IgD-negative memory B cell (primary cell): ENCODE measurements around the gene PSME3IP1. TPM values are rescaled to one million over a fixed set of nuclear protein-coding genes. Genes with fewer than 3 reads are reported as not detected.

Source experiments
- H3K27ac Mint-ChIP-seq, 3 donors: one replicate each; pipeline ENCODE4 v1.8.0; 2020 to 2022; ENCODE audit warnings: mild to moderate bottlenecking in 3 of 3, mixed read lengths in 3 of 3, moderate library complexity in 1 of 3
- H3K27me3 Mint-ChIP-seq: one replicate; pipeline ENCODE4 v1.8.0; 2021; ENCODE audit warnings: mixed read lengths
- H3K36me3 Mint-ChIP-seq: one replicate; pipeline ENCODE4 v1.8.0; 2020; ENCODE audit warnings: mild to moderate bottlenecking, mixed read lengths
- H3K4me1 Mint-ChIP-seq, 3 donors: one replicate each; pipeline ENCODE4 v1.8.0; 2020 to 2022; ENCODE audit warnings: mixed read lengths in 3 of 3, mild to moderate bottlenecking in 1 of 3
- H3K4me3 Mint-ChIP-seq, 4 donors: one replicate each; pipeline ENCODE4 v1.8.0; 2020 to 2022; ENCODE audit warnings: mild to moderate bottlenecking in 4 of 4, mixed read lengths in 4 of 4, moderate library complexity in 3 of 4
- H3K9me3 Mint-ChIP-seq, 3 donors: one replicate each; pipeline ENCODE4 v1.8.0; 2020 to 2021; ENCODE audit warnings: mixed read lengths in 3 of 3, mild to moderate bottlenecking in 1 of 3
- polyA plus RNA-seq: library from polyadenylated mRNA; unstranded; fragments of 300-500 nt; fragmentation: Illumina TruSeq; gene quantifications from one replicate; pipeline ENCODE4 v1.2.3, GENCODE V29; 2021

PSME3IP1 gene
- polyA plus RNA-seq: 91.6 TPM

DNA sequence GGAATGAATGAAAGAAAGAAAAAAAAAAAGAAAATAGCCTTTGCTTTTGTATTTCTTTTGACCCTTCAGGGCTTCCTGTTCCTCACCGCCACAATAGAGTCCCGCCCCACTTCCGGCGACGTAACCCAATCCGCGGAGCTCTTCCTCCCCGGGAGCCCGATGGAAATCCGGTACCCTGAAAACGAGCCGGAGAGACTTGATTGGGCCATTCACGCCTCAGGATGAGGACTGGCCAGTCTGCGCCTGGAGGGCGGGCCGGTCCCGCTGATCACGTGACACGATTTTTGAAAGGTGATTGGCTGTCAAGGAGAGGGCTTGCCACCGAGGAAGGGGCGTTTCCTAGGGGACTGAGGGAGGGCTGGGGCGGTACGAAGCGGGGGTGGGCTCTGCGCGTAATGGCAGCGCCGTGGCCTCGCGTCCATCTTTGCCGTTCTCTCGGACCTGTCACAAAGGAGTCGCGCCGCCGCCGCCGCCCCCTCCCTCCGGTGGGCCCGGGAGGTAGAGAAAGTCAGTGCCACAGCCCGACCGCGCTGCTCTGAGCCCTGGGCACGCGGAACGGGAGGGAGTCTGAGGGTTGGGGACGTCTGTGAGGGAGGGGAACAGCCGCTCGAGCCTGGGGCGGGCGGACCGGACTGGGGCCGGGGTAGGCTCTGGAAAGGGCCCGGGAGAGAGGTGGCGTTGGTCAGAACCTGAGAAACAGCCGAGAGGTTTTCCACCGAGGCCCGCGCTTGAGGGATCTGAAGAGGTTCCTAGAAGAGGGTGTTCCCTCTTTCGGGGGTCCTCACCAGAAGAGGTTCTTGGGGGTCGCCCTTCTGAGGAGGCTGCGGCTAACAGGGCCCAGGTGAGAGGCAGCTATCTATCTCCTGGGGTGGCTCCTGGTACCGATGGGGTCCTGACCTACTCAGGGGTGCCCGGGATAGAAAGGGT lies at the start of gene PSME3IP1, which contains the start of gene RSPRY1:
Gene PSME3IP1, minus strand, starts transcription at position 95 of the 927 bp plus-strand sequence. CDS start 12,185 bp downstream, outside the sequence.
Gene RSPRY1, plus strand, starts transcription at position 385 of the 927 bp plus-strand sequence. CDS start 18,330 bp downstream, outside the sequence.
- peak within 1 kb of the TSS; percentile 87 to 99 (median 99) for H3K27ac Mint-ChIP-seq

GRCh38 chr16:57235128-57236021 lies 49.5 kb upstream of the PSME3IP1 start:
- Mint-ChIP-seq H3K36me3 (peaks cover 5% of the 10 kb centered on the region), H3K27me3 (no peaks in the 10 kb centered on the region), H3K4me3 (peak overlapping the region; percentile 36 to 88 (median 70)), H3K9me3 (no peaks in the 10 kb centered on the region), H3K4me1 (peaks cover 24 to 32% (median 27%) of the 10 kb centered on the region in 3 donors), H3K27ac (peak overlapping the region; percentile 76 to 97 (median 86))

More for the DNA sequence above, at the start of gene PSME3IP1, which contains the start of gene RSPRY1:
- Mint-ChIP-seq H3K36me3 (peaks cover 2% of the 10 kb centered on the region), H3K9me3 (no peaks in the 10 kb centered on the region), H3K4me1 (peaks cover 26 to 40% (median 36%) of the 10 kb centered on the region in 3 donors), H3K27me3 (peaks cover 2% of the 10 kb centered on the region), H3K4me3 (peak within 1 kb of the TSS; percentile 89 to 100 (median 96))

DNA sequence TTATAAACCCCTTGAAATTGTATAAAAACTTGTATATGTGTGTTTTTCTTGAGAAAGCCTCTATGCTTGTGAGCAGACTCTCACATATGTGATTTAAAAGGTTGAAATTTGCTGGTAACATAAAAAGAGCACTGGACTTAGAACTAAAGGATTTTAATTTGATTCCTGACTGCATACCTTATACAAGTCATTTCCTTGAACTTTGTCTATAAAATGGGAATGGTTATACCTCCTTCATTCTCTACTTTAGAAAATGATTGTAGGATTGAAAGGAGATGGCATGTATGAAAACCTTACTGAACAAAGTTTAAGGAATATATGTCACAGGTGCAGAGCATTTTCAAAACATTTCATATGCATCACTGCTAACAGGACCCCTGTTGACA lies 48.9 kb upstream of the PSME3IP1 start:
- no peaks in the 10 kb centered on the region for H3K9me3 Mint-ChIP-seq
- no peaks in the 10 kb centered on the region for H3K27me3 Mint-ChIP-seq
- H3K36me3 Mint-ChIP-seq: peaks cover 5% of the 10 kb centered on the region
- H3K4me1 Mint-ChIP-seq: peaks cover 24 to 28% (median 26%) of the 10 kb centered on the region in 3 donors
- peak overlapping the region; percentile 76 to 97 (median 86) for H3K27ac Mint-ChIP-seq
- H3K4me3 Mint-ChIP-seq: peak overlapping the region; percentile 18 to 88 (median 35)

GRCh38 chr16:57233944-57234706 lies 48.3 kb upstream of the PSME3IP1 start:
- H3K4me1 Mint-ChIP-seq: peaks cover 24 to 28% (median 26%) of the 10 kb centered on the region in 3 donors
- H3K36me3 Mint-ChIP-seq: peaks cover 5% of the 10 kb centered on the region
- H3K4me3 Mint-ChIP-seq: no peak overlapping the region

DNA sequence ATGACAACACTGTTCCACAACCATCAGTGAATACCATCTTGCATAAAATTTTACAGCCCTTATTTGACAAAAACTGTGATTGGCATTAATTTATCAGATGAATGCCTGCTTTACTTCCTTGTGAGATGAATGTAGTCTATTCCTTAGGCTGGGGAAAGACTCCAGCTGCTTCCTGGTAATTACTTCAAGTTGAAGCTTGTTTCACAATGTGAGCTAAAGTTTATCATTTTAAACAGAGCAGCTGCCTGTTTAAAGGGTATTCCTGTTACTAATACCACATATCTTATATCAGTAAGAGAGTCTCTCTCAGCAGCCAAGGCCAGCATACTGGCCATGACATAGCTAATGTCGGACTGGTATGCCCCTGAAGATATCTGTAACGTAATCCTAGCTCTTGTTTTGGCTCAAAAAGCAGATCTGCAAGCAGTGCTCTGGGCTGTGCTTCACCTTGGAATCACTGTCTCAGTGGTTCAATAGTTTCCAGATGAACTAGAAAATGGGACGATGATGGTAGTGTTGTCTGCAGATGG lies 46.0 kb upstream of the PSME3IP1 start:
- H3K4me3 Mint-ChIP-seq: no peak overlapping the region
- H3K27ac Mint-ChIP-seq: no peak overlapping the region
- H3K27me3 Mint-ChIP-seq: no peaks in the 10 kb centered on the region
- H3K36me3 Mint-ChIP-seq: peaks cover 3% of the 10 kb centered on the region
- peaks cover 24 to 26% (median 25%) of the 10 kb centered on the region in 3 donors for H3K4me1 Mint-ChIP-seq
- no peaks in the 10 kb centered on the region for H3K9me3 Mint-ChIP-seq

More at GRCh38 chr16:57233944-57234706, 48.3 kb upstream of the PSME3IP1 start:
- Mint-ChIP-seq H3K27me3 (no peaks in the 10 kb centered on the region), H3K27ac (peak overlapping the region; percentile 29 to 76 (median 31)), H3K9me3 (no peaks in the 10 kb centered on the region)

DNA sequence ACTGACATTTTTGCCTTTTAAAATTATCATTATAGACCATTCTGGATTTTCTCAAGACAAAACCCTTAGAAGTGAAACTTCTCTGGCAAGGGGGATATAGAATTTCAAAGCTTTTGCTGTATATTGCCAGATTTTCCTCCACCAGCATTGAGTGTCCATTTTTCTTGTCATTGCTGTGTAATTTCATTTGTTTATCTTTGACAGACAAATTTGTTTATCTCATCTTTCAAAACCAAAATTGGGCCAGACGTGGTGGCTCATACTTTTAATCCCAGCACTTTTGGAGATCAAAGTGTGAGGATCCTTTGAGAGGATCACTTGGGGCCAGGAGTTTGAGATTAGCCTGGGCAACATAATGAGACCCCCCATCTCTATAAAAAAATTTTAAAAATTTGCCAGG lies 43.2 kb upstream of the PSME3IP1 start:
- H3K4me1 Mint-ChIP-seq: peaks cover 0 to 4% (median 1%) of the 10 kb centered on the region in 3 donors
- no peak overlapping the region for H3K4me3 Mint-ChIP-seq
- no peaks in the 10 kb centered on the region for H3K27me3 Mint-ChIP-seq
- no peak overlapping the region for H3K27ac Mint-ChIP-seq
- H3K36me3 Mint-ChIP-seq: peaks cover 4% of the 10 kb centered on the region
- H3K9me3 Mint-ChIP-seq: no peaks in the 10 kb centered on the region

GRCh38 chr16:57226701-57227621 lies 41.1 kb upstream of the PSME3IP1 start:
- Mint-ChIP-seq H3K27me3 (no peaks in the 10 kb centered on the region), H3K36me3 (peaks cover 2% of the 10 kb centered on the region), H3K9me3 (no peaks in the 10 kb centered on the region), H3K27ac (peak overlapping the region in 1 of 3 donors; percentile 35), H3K4me3 (no peak overlapping the region), H3K4me1 (no peaks in the 10 kb centered on the region)

- H3K36me3 Mint-ChIP-seq: peaks cover 2% of the 10 kb centered on the region
- no peak overlapping the region for H3K27ac Mint-ChIP-seq
- no peaks in the 10 kb centered on the region for H3K27me3 Mint-ChIP-seq
- no peaks in the 10 kb centered on the region for H3K4me1 Mint-ChIP-seq
- H3K4me3 Mint-ChIP-seq: no peak overlapping the region
- no peaks in the 10 kb centered on the region for H3K9me3 Mint-ChIP-seq
These were observed 40.1 kb upstream of the PSME3IP1 start for GRCh38 chr16:57225978-57226377.

GRCh38 chr16:57224651-57225335 lies 39.0 kb upstream of the PSME3IP1 start:
- Mint-ChIP-seq H3K27me3 (no peaks in the 10 kb centered on the region), H3K4me3 (no peak overlapping the region), H3K9me3 (no peaks in the 10 kb centered on the region), H3K4me1 (no peaks in the 10 kb centered on the region), H3K36me3 (peaks cover 8% of the 10 kb centered on the region), H3K27ac (no peak overlapping the region)

DNA sequence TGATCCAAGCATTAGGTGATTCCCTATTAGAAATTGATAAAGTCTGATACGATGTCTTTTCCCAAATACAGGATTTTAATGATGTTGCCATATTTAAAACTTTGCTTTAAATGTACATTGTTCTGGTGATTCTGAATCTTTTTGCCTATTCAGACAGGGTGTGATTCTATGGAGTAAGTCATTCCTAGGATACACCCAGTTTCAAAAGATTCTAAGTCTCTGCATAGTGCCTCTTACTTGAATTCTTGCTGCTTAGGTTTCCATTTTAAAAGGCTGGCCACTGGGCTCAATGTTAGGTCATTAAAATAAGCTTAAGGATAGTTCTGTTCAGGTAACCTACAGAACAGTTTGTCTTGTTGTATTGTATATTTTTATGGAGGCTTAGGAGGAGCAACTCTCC lies 37.2 kb upstream of the PSME3IP1 start:
- peaks cover 14% of the 10 kb centered on the region for H3K36me3 Mint-ChIP-seq
- no peaks in the 10 kb centered on the region for H3K27me3 Mint-ChIP-seq
- no peak overlapping the region for H3K4me3 Mint-ChIP-seq
- no peaks in the 10 kb centered on the region for H3K4me1 Mint-ChIP-seq
- H3K9me3 Mint-ChIP-seq: peaks cover 0 to 6% (median 2%) of the 10 kb centered on the region in 3 donors
- no peak overlapping the region for H3K27ac Mint-ChIP-seq

DNA sequence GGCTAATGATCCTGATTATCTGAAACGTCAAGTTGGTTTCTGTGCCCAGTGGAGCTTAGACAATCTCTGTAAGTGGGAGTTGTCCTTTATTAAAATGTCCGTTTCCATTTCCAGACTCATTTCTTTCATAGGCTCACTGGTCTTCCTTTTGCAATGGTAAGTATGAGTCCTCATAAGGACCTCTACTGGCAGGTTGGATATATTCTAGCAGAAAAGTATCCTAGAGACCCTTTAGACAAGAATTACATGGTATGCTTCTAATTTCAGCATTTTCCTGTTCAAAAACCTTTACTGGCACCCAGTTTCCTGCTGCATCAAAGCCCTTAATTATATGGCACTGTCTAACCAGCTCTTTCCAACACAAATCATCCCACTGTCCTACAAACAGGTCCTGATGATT lies 31.1 kb upstream of the PSME3IP1 start:
- H3K9me3 Mint-ChIP-seq: peaks cover 1 to 25% (median 13%) of the 10 kb centered on the region in 3 donors
- H3K27me3 Mint-ChIP-seq: no peaks in the 10 kb centered on the region
- H3K36me3 Mint-ChIP-seq: peaks cover 49% of the 10 kb centered on the region
- H3K4me1 Mint-ChIP-seq: no peaks in the 10 kb centered on the region
- no peak overlapping the region for H3K27ac Mint-ChIP-seq
- H3K4me3 Mint-ChIP-seq: no peak overlapping the region

DNA sequence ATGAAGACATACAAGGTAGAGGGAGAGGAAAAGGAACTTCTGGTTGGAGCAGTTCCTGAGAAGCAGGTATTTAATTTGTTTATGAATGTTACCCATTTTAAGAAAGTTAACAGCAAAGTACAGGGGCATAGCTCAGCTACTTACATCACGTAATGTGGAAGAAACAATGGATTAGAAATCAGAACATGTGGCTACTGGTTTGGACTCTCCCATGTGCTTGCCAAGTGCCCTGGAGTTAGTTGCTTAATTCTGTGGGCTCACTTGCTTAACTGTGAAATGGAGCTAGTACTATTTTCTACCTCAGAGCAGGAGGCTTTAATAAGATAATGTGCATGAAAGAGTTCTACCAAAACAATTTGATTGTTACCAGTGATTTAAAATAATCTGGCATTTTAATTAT lies 27.6 kb upstream of the PSME3IP1 start:
- Mint-ChIP-seq H3K9me3 (peaks cover 1 to 19% (median 13%) of the 10 kb centered on the region in 3 donors), H3K27ac (no peak overlapping the region), H3K27me3 (no peaks in the 10 kb centered on the region), H3K4me3 (no peak overlapping the region), H3K4me1 (no peaks in the 10 kb centered on the region), H3K36me3 (peaks cover 39% of the 10 kb centered on the region)

- no peaks in the 10 kb centered on the region for H3K27me3 Mint-ChIP-seq
- H3K9me3 Mint-ChIP-seq: peaks cover 0 to under 1% (median 0%) of the 10 kb centered on the region in 3 donors
- no peak overlapping the region for H3K4me3 Mint-ChIP-seq
- H3K36me3 Mint-ChIP-seq: peaks cover 18% of the 10 kb centered on the region
- H3K27ac Mint-ChIP-seq: no peak overlapping the region
- H3K4me1 Mint-ChIP-seq: no peaks in the 10 kb centered on the region
These were observed 23.9 kb upstream of the PSME3IP1 start for GRCh38 chr16:57209780-57210179.
